Stimulated activated CD4-positive, alpha-beta T cell treated with anti-CD3 and anti-CD28 coated beads, TNF-alpha, amount 100 ng/mL, for 48 hours (primary cell): ENCODE data around the gene SLFN12L.
A peak's percentile ranks its signal among the peaks of the same experiment; 100 is the strongest.
"Not testable (repeated sequence)": the region's sequence is repeated elsewhere in the genome, so short reads cannot be mapped to it uniquely, and the experiment has no call there.

Experiments used
- DNase-seq, 3 donors: peaks; one replicate each; pipeline ENCODE4 v3.0.0-alpha.2; 2020; ENCODE audit warnings: low read depth in 3 of 3

SLFN12L gene

DNA sequence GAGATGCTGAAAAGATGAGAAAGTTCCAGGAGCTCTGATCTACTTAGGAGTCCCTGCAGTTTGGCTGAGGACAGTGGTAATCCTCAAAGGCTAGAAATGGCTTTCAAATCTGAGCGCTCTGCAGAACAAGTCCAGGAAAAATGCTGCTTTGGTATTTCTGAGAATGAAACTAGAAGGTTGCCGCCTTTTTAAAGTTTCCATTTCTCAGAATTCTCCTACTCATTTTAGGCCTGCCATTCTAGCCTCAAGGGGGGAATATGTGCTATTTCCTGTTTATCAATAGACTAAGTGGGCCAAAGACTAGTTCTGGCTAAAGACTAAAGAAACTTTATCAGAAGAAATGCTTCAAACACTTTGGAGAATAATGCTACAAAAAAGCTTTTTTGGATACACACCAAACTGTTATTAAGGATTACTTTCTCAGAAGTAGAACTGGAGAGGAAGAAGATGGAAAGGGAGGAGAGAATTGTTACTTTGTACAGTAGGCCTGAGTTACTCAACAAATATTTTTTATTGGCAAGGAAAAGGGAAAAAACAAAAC is at the start of gene SLFN12L:
Gene SLFN12L, minus strand, starts transcription at position 78 of the 541 bp plus-strand sequence. CDS start 15,314 bp downstream, outside the sequence.
- no peak for DNase-seq

- DNase-seq, result no peak
Observed at GRCh38 chr17:35586569-35587073, 49.1 kb upstream of the SLFN12L start.

GRCh38 chr17:35584061-35584460 is 46.6 kb upstream of the SLFN12L start:
- no peak for DNase-seq

DNA sequence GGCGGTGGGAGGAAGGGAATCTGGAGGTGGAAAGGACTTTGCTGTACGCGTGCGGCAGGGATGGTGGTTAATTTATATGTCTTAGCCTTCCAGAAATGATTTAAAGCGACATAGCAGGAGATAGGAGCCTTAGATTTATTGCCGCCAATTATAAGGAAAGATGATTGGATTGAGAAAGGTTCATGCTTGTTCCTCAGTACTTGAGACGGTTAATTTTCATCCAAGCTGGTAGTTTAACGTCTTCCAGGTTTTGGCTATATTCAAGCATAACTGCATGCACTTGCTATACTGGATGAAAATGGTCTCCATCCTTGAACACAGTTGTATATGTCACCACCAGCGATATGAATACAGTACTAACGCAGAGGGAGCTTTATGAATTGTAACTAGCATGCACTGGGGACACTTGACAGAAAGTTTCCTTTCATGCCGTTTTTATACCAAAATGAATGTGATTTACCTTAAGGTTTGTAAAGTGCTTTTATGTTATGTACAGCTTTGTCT is 41.5 kb upstream of the SLFN12L start:
- DNase-seq, result no peak

DNA sequence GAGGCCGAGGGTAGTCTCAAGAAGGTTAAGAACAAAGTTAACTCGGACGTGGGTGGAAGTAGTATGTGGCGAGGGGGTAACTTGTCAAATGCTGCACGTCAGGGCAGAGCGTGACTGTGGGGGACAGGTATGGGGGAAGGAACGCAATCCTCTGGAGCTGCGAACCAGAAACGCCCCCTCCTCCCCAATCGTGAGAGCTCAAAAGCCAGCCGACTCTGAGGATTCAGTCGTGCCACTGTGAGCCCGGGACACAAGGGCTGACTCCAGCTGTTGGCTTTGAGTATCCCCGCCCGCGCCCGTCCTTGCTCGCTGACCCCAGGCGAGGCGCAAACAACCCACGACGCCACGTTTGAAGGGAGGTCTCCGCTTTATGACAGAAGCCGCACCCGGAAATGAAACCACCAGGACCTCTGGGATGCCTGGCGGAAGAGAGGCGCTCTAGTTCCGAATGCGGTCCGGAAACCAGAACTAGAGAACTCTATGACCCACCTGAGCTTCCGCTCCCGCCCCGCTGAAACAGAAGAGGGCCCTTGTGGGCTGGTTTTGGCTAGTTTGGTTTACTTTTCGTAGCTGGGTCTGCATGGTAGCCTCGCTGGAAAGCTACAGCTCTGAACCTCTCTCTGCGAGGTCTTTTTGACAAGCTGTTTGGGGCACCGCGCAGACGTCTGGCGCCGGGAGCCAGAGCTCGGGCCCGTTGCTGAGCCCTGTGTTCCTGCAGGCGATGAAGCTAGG is 40.9 kb upstream of the SLFN12L start, which contains the start of gene PEX12:
Gene PEX12, minus strand, starts transcription at position 375 of the 732 bp plus-strand sequence. CDS start 550 bp downstream, outside the sequence.
- peak; percentile 76 to 78 (median 77) for DNase-seq

GRCh38 chr17:35577830-35578196 is 40.3 kb upstream of the SLFN12L start:
- DNase-seq, result no peak

GRCh38 chr17:35575759-35576158 is 38.3 kb upstream of the SLFN12L start:
- no peak for DNase-seq

- DNase-seq, result no peak
Observed at GRCh38 chr17:35569405-35569804, 31.9 kb upstream of the SLFN12L start.

GRCh38 chr17:35568561-35568960 is 31.1 kb upstream of the SLFN12L start:
- peak in 1 of 3 donors; percentile 36 for DNase-seq

DNA sequence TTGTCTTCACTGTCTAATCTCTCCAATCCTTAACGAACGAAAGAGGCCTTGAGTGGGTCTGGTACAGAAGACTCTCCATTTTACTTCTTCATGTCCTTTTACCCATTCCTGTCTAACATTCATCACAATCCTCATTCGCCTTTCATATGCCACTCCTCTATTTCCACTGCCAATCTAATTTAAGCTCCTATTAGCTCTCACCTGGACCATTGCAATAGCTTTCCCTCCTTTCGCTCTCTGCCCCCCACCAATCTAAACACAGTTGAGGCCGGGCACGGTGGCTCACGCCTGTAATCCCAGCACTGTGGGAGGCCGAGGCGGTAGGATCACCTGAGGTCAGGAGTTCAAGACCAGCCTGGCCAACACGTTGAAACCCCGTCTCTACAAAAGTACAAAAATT is 29.5 kb upstream of the SLFN12L start:
- no peak for DNase-seq

DNA sequence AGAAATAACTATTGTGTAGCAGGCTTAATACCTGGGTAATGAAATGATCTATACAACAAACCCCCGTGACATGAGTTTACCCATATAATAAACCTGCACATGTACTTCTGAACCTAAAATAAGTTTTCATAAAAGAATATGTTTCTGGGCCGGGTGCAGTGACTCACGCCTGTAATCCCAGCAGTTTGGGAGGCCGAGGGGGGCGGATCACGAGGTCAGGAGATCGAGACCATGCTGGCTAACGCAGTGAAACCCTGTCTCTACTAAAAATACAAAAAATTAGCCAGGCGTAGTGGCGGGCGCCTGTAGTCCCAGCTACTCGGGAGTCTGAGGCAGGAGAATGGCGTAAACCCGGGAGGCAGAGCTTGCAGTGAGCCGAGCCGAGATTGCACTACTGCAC is 25.7 kb upstream of the SLFN12L start:
- not testable (repeated sequence) for DNase-seq

DNA sequence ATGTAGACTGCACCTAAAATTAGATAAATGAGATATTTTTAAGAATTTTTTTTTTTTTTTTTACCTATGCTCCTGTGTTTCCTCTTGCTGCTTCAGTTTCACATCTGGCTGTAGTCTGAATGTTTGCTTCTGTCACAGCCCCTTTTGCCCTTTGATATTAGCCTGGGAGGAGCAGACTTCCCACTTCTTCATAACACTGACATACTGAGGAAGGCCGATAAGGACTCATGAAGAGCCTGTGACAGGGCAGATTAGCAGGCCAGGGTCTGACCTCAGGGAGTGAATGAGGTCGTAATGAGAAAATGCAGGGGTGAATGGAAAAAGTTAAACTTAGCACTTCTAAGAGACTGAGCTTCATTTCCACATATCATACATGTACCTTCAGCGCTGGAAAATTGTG is 23.2 kb upstream of the SLFN12L start, which contains the start of gene SLFN14:
Gene SLFN14, minus strand, starts transcription at position 117 of the 400 bp plus-strand sequence. CDS start 2,757 bp downstream, outside the sequence.
- no peak for DNase-seq

DNA sequence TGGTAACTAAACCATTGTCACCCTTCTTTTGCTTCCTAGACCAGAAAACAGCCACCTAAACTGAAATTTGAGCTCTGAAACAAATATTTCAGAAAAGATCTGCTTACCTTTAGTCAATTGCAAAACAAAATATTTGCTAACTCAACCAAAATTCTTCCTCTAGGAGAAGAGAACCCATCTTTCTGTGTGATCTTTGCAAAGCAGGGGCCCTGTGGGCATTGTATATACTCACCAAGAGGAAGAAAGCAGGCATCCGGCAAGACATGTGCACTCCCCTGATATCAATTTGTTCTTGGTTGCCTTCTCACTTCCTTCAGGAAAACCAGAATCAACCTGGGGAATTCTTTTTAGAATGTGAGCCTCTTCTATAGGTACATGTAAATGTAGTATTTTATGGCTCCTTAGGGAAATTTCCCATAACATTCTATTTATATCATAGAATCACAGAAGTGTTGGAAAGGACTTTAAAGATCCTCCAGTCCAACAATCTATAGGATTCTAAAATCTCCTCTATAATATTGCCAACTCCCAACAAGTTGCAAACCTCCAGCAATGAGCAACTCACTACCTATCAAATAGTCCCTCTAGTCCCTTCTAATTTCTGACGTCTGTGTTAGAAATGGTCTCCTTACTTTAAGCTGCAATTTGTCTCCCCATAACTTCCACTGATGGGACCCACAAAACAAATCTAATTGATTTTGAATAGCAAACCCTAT is 22.2 kb upstream of the SLFN12L start:
- no peak for DNase-seq

- no peak for DNase-seq
Observed at GRCh38 chr17:35557353-35557752, 19.9 kb upstream of the SLFN12L start.

GRCh38 chr17:35555691-35556090 is 18.2 kb upstream of the SLFN12L start:
- no peak for DNase-seq

DNA sequence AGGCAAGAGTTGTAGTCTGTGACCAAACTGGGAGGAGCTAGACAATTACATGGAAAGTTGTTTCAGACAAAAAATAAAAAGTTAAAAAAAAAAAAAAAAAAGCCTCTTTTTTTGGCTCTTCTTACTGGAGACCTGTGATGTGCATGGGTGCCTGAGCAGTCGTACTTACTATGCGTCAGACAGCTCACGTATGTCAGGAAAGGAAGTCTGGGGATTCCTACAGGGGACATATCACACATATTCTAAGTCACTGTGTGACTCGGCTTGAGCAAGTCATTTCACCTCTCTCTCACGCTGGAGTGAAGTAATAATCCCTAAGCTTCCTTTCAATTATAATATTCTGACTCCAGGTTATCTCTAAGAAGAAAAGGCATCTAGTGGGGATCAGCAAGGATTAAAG is 17.2 kb upstream of the SLFN12L start:
- DNase-seq, result no peak

DNA sequence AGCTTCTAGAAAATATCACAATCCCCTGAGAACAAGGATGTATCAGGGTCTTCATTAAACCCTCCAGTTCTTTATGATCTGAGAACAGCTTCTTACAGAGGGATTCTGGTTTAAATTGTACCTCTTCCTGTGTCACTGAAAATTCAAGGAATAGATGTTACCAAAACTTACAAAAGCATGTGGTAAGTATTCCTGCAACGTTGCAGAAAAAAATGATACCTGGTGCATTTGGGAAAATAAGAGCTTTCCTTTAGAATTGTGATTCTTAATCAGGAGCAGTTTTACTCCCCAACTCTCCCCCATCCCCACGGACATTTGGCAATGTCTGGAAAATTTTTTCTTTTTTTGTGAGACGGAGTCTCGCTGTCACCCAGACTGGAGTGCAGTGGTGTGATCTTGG is 15.8 kb upstream of the SLFN12L start:
- no peak for DNase-seq

DNA sequence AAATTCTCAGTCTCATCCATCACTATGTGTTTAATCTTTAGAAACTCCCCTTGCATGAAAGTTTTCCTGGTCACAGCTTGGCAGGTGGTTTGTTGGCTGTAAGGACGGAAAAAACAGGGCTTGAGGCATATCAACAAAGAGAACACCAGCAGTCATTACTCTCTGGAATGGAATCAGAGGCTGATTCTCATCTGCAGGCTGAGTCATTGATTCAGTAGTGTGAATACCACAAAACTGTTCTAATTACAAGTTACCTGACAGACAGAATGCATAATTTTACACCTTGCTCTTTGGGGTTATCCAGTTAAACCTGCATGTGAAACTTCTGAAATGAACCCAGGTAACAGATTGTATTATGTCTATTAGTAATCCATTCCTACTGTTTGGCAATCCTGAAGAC is 11.5 kb upstream of the SLFN12L start:
- no peak for DNase-seq

DNA sequence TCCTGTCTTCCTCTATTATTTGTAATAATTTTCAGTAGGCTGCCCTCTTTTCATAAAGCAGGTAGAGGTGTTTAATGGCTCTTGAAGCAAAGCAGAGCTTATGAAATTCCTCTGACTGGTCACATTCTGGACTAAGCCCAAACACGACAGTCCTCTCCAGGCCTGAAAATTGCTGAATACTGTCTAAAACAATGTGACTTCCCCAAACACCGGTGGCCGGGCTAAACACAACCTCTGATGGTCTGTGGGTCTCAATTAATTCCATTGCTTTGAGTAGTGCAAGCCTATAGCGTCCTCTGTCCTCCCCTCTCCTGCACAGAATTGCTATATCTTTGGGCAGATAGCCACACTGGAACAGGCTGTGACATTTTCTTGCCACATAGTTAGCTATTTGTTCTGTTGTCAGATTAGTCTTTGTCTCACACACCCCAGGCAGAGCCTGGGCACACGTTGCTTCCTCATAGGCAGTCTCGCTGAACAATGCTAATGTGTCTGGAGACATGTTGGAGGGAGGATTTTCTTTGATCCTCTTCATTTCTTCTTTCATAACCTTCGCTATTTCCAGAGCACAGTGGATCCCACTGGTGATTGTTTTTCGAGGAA is 10.8 kb upstream of the SLFN12L start:
- DNase-seq, result no peak

DNA sequence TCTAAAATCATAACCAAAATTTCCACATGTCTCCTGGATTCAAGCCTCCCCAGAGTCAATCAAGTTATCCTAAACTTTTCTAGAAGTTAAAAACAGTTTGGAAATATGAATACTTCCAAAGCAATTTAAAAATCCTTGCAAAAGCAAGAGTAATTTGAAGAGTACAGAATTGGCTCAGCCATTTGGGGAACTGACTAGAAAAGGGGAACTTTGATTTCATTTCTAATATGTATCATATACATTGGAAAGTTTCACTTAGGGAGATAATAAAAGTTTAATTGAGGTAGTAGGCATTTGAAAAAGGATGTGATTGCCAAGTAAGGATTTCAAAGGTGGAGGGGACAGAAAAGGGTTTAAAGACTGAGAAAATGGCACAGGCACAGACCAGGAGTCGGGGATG is 9.0 kb upstream of the SLFN12L start:
- no peak for DNase-seq

DNA sequence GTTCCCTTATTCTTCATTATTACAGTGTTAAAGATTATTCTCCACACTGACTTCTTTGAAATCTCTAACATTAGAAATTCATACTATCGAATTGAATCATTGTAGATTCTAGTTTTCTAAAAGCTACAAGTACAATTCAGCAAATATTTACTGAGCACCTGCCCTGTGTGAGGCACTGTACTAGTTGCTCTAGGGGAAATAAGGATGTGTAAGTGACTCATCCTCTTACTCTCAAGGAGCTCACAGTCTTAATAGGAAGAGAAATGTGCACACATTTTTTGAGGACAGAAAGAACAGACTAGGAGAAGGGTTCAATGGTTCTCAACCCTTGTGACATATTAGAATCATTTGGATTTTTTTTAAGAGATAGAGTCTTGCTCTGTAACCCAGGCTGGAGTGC is 7.7 kb upstream of the SLFN12L start:
- no peak for DNase-seq

DNA sequence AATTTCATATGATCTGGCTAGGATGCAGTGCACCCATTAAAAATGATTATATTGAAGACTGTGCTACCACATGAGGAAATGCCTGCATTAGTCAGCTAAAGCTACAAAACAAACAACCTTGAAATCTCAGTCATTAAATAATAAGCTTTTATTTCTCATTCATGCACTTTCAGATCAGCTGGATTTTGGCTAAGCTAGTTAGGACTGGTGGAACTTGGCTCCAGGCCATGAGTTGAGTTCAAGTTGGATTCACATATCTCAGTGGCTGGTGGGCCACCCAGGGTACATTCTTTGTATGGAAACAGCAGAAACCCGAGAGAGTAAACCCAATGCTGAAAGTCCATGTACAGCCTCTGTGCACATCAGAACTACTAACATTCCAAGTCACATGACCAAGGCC is 6.4 kb upstream of the SLFN12L start:
- DNase-seq, result no peak
